Measurements from ENCODE around the gene UCHL5. TPM values are rescaled to one million over a fixed set of nuclear protein-coding genes. Genes with fewer than 3 reads are reported as not detected.
"Not testable (repeated sequence)": the region's sequence is repeated elsewhere in the genome, so short reads cannot be mapped to it uniquely, and the experiment has no call there.

Gene UCHL5
- total RNA-seq, 1 donor: 19.7 TPM

GRCh38 chr1:193005785-193006184 lies 53.4 kb downstream of the UCHL5 start:
- H3K9me3 ChIP-seq (ENCODE audit: low read depth, low read length): no peaks in the 10 kb centered on the region
- no peak overlapping the region for H3K4me3 ChIP-seq (ENCODE audit: low read length)
- no peaks in the 10 kb centered on the region for H3K27me3 ChIP-seq (ENCODE audit: insufficient read depth, low read length)
- H3K4me1 ChIP-seq (ENCODE audit: insufficient read depth, low read length): peaks cover 3% of the 10 kb centered on the region

- H3K9me3 ChIP-seq (ENCODE audit: low read depth, low read length): no peaks in the 10 kb centered on the region
- H3K4me3 ChIP-seq (ENCODE audit: low read length): no peak overlapping the region
- peaks cover 4% of the 10 kb centered on the region for H3K4me1 ChIP-seq (ENCODE audit: insufficient read depth, low read length)
- H3K27me3 ChIP-seq (ENCODE audit: insufficient read depth, low read length): no peaks in the 10 kb centered on the region
These were observed 60.6 kb downstream of the UCHL5 start for GRCh38 chr1:192998536-192998935.

GRCh38 chr1:192994141-192994540 lies 65.0 kb downstream of the UCHL5 start:
- H3K9me3 ChIP-seq (ENCODE audit: low read depth, low read length): no peaks in the 10 kb centered on the region
- H3K27me3 ChIP-seq (ENCODE audit: insufficient read depth, low read length): no peaks in the 10 kb centered on the region
- H3K4me1 ChIP-seq (ENCODE audit: insufficient read depth, low read length): peaks cover 4% of the 10 kb centered on the region
- H3K4me3 ChIP-seq (ENCODE audit: low read length): no peak overlapping the region

- Histone ChIP-seq H3K9me3 (ENCODE audit: low read depth, low read length) (no peaks in the 10 kb centered on the region), H3K4me1 (ENCODE audit: insufficient read depth, low read length) (peaks cover 4% of the 10 kb centered on the region), H3K27me3 (ENCODE audit: insufficient read depth, low read length) (no peaks in the 10 kb centered on the region), H3K4me3 (ENCODE audit: low read length) (no peak overlapping the region)
These were observed 65.6 kb downstream of the UCHL5 start for GRCh38 chr1:192993426-192994085.

- H3K9me3 ChIP-seq (ENCODE audit: low read depth, low read length); H3K4me3 ChIP-seq (ENCODE audit: low read length); H3K4me1 ChIP-seq (ENCODE audit: insufficient read depth, low read length); H3K27me3 ChIP-seq (ENCODE audit: insufficient read depth, low read length): not testable (repeated sequence)
These were observed 72.3 kb downstream of the UCHL5 start for GRCh38 chr1:192986748-192987334.

- Histone ChIP-seq H3K27me3 (ENCODE audit: insufficient read depth, low read length) (no peaks in the 10 kb centered on the region), H3K4me3 (ENCODE audit: low read length) (no peak overlapping the region), H3K4me1 (ENCODE audit: insufficient read depth, low read length) (no peaks in the 10 kb centered on the region), H3K9me3 (ENCODE audit: low read depth, low read length) (no peaks in the 10 kb centered on the region)
These were observed 72.9 kb downstream of the UCHL5 start for GRCh38 chr1:192986110-192986747.

- Histone ChIP-seq H3K4me3 (ENCODE audit: low read length) (no peak overlapping the region), H3K27me3 (ENCODE audit: insufficient read depth, low read length) (no peaks in the 10 kb centered on the region), H3K4me1 (ENCODE audit: insufficient read depth, low read length) (no peaks in the 10 kb centered on the region), H3K9me3 (ENCODE audit: low read depth, low read length) (no peaks in the 10 kb centered on the region)
These were observed 75.1 kb downstream of the UCHL5 start for GRCh38 chr1:192984080-192984479.

GRCh38 chr1:192983349-192983980 lies 75.7 kb downstream of the UCHL5 start:
- Histone ChIP-seq H3K4me1 (ENCODE audit: insufficient read depth, low read length) (no peaks in the 10 kb centered on the region), H3K9me3 (ENCODE audit: low read depth, low read length) (no peaks in the 10 kb centered on the region), H3K27me3 (ENCODE audit: insufficient read depth, low read length) (no peaks in the 10 kb centered on the region), H3K4me3 (ENCODE audit: low read length) (no peak overlapping the region)

GRCh38 chr1:192980856-192981255 lies 78.3 kb downstream of the UCHL5 start:
- Histone ChIP-seq H3K9me3 (ENCODE audit: low read depth, low read length) (no peaks in the 10 kb centered on the region), H3K27me3 (ENCODE audit: insufficient read depth, low read length) (no peaks in the 10 kb centered on the region), H3K4me1 (ENCODE audit: insufficient read depth, low read length) (no peaks in the 10 kb centered on the region), H3K4me3 (ENCODE audit: low read length) (no peak overlapping the region)

- H3K9me3 ChIP-seq (ENCODE audit: low read depth, low read length); H3K4me1 ChIP-seq (ENCODE audit: insufficient read depth, low read length); H3K27me3 ChIP-seq (ENCODE audit: insufficient read depth, low read length); H3K4me3 ChIP-seq (ENCODE audit: low read length): not testable (repeated sequence)
These were observed 78.8 kb downstream of the UCHL5 start for GRCh38 chr1:192980334-192980733.

- no peak overlapping the region for H3K4me3 ChIP-seq (ENCODE audit: low read length)
- H3K4me1 ChIP-seq (ENCODE audit: insufficient read depth, low read length): no peaks in the 10 kb centered on the region
- H3K9me3 ChIP-seq (ENCODE audit: low read depth, low read length): no peaks in the 10 kb centered on the region
- H3K27me3 ChIP-seq (ENCODE audit: insufficient read depth, low read length): no peaks in the 10 kb centered on the region
These were observed 79.6 kb downstream of the UCHL5 start for GRCh38 chr1:192979542-192979941.

GRCh38 chr1:192978195-192978710 lies 80.9 kb downstream of the UCHL5 start:
- no peaks in the 10 kb centered on the region for H3K27me3 ChIP-seq (ENCODE audit: insufficient read depth, low read length)
- no peaks in the 10 kb centered on the region for H3K4me1 ChIP-seq (ENCODE audit: insufficient read depth, low read length)
- H3K4me3 ChIP-seq (ENCODE audit: low read length): no peak overlapping the region
- H3K9me3 ChIP-seq (ENCODE audit: low read depth, low read length): no peaks in the 10 kb centered on the region

GRCh38 chr1:192977089-192977706 lies 82.0 kb downstream of the UCHL5 start:
- Histone ChIP-seq H3K4me3 (ENCODE audit: low read length) (no peak overlapping the region), H3K4me1 (ENCODE audit: insufficient read depth, low read length) (no peaks in the 10 kb centered on the region)

GRCh38 chr1:192976576-192976975 lies 82.6 kb downstream of the UCHL5 start:
- H3K4me3 ChIP-seq (ENCODE audit: low read length): no peak overlapping the region
- H3K9me3 ChIP-seq (ENCODE audit: low read depth, low read length): no peaks in the 10 kb centered on the region
- no peaks in the 10 kb centered on the region for H3K4me1 ChIP-seq (ENCODE audit: insufficient read depth, low read length)
- no peaks in the 10 kb centered on the region for H3K27me3 ChIP-seq (ENCODE audit: insufficient read depth, low read length)

More at GRCh38 chr1:192977089-192977706, 82.0 kb downstream of the UCHL5 start:
- no peaks in the 10 kb centered on the region for H3K27me3 ChIP-seq (ENCODE audit: insufficient read depth, low read length)
- H3K9me3 ChIP-seq (ENCODE audit: low read depth, low read length): no peaks in the 10 kb centered on the region

GRCh38 chr1:192974701-192975100 lies 84.5 kb downstream of the UCHL5 start:
- H3K27me3 ChIP-seq (ENCODE audit: insufficient read depth, low read length): no peaks in the 10 kb centered on the region
- no peaks in the 10 kb centered on the region for H3K4me1 ChIP-seq (ENCODE audit: insufficient read depth, low read length)
- no peaks in the 10 kb centered on the region for H3K9me3 ChIP-seq (ENCODE audit: low read depth, low read length)
- no peak overlapping the region for H3K4me3 ChIP-seq (ENCODE audit: low read length)
